HepG2 (cell line): Measurements from ENCODE around the gene PARP14. TPM values are rescaled to one million over a fixed set of nuclear protein-coding genes. Genes with fewer than 3 reads are reported as not detected.
"Not testable (repeated sequence)": the region's sequence is repeated elsewhere in the genome, so short reads cannot be mapped to it uniquely, and the experiment has no call there.

Experiments
- ATAC-seq: fragments of 200-7000 bp; cut with Tn5 transposase; 3 replicates; pipeline ENCODE4 v1.9.1; 2020; ENCODE audit warnings: mild to moderate bottlenecking, moderate library complexity
- BruUV-seq: library from RNA; stranded (reverse); fragments of 400-500 nt; replicated peaks from 2 replicates; lab custom pipeline; 2021; lab: Mats Ljungman, UMichigan
- CTCF ChIA-PET: fragments of 300-600 bp; formaldehyde crosslinking; extraction: SDS; loops from one replicate; lab custom pipeline; 2021; ENCODE audit warnings: low total read pairs, inconsistent platforms, low intra/inter-chr PET ratio; lab: Yijun Ruan, JAX
- POLR2A ChIA-PET: fragments of 350-600 bp; sonication (Branson Sonifier 250); formaldehyde crosslinking; loops from one replicate; lab custom pipeline; 2020; ENCODE audit warnings: antibody characterized with exemption, inconsistent platforms; lab: Yijun Ruan, JAX
- DNase-seq: peaks from one replicate; pipeline ENCODE4 v3.0.0-alpha.2; 2015; ENCODE audit warnings: low spot score
- FAIRE-seq: peaks from 3 replicates; lab custom pipeline; 2011; peaks lifted over from hg19 to GRCh38; lab: Jason Lieb, UNC
- H2AFZ ChIP-seq: one replicate; pipeline ENCODE4 v1.6.1; 2011; ENCODE audit warnings: low read length, inconsistent platforms
- H3K27ac ChIP-seq: fragments of 300-600 bp; 3 replicates; pipeline ENCODE4 v1.8.0; 2011; ENCODE audit warnings: mixed run types, mild to moderate bottlenecking, mixed read lengths, low read length, inconsistent platforms; ENCODE audit not compliant: insufficient read depth; ENCODE audit errors: extremely low read length
- H3K27me3 ChIP-seq, 2 experiments: fragments of 200-600 bp in 1 of 2; 2 replicates in 1 of 2; 3 replicates in 1 of 2; pipeline versions ENCODE4 v1.6.0 to v1.8.0; 2011; ENCODE audit warnings: low read length in 2 of 2, mild to moderate bottlenecking in 2 of 2, moderate library complexity in 2 of 2, inconsistent platforms in 1 of 2; ENCODE audit not compliant: insufficient read depth in 2 of 2, control insufficient read depth in 1 of 2
- H3K36me3 ChIP-seq, 2 experiments: fragments of 200-600 bp in 1 of 2; replicated peaks in 1 of 2; 2 replicates in 1 of 2; 3 replicates in 1 of 2; pipeline versions ENCODE4 v1.5.1 to v1.8.0; 2011; ENCODE audit warnings: low read length in 2 of 2, inconsistent platforms in 1 of 2; ENCODE audit not compliant: insufficient read depth in 2 of 2, control insufficient read depth in 1 of 2
- H3K4me1 ChIP-seq: 2 replicates; pipeline ENCODE4 v1.5.1; 2012; ENCODE audit warnings: low read length, inconsistent platforms; ENCODE audit not compliant: insufficient read depth
- H3K4me2 ChIP-seq: 2 replicates; pipeline ENCODE4 v1.6.0; 2011; ENCODE audit warnings: low read depth, low read length, inconsistent platforms
- H3K4me3 ChIP-seq, 3 experiments: fragments of 200-600 bp in 1 of 3; sonication (generic), shearing (Covaris generic) in 1 of 3; replicated peaks in 1 of 3; 2 replicates each; pipeline ENCODE4 v1.5.1; 2011 to 2016; ENCODE audit warnings: low read length in 3 of 3, inconsistent platforms in 2 of 3, low read depth in 2 of 3, mild to moderate bottlenecking in 2 of 3, control low read depth in 1 of 3, mixed read lengths in 1 of 3; ENCODE audit not compliant: insufficient read depth in 1 of 3
- H3K79me2 ChIP-seq: one replicate; pipeline ENCODE4 v1.6.1; 2011; ENCODE audit warnings: low read length, inconsistent platforms; ENCODE audit not compliant: insufficient read depth
- H3K9ac ChIP-seq: 2 replicates; pipeline ENCODE4 v1.6.0; 2011; ENCODE audit warnings: mild to moderate bottlenecking, low read depth, low read length, inconsistent platforms; ENCODE audit not compliant: insufficient read depth
- H3K9me3 ChIP-seq: 2 replicates; pipeline ENCODE4 v1.5.1; 2012; ENCODE audit warnings: mild to moderate bottlenecking, low read length
- H4K20me1 ChIP-seq: 2 replicates; pipeline ENCODE4 v1.6.0; 2011; ENCODE audit warnings: inconsistent platforms, mild to moderate bottlenecking, low read length, moderate library complexity; ENCODE audit not compliant: insufficient read depth
- CREM ChIP-seq, 2 experiments: sonication (generic) in 1 of 2; formaldehyde crosslinking in 1 of 2; IDR thresholded peaks; 2 replicates each; pipeline versions ENCODE4 v1.4.0 to v1.6.1; 2016 to 2020; ENCODE audit warnings: antibody characterized with exemption in 1 of 2, mild to moderate bottlenecking in 1 of 2, missing genetic modification reagents in 1 of 2
- NPAS2 ChIP-seq: sonication (generic); formaldehyde crosslinking; IDR thresholded peaks from 2 replicates; pipeline ENCODE4 v1.8.0; 2022; ENCODE audit warnings: mild to moderate bottlenecking, missing genetic modification reagents, borderline replicate concordance
- ZNF598 ChIP-seq: sonication (generic); formaldehyde crosslinking; IDR thresholded peaks from 2 replicates; pipeline ENCODE4 v1.5.1; 2020; ENCODE audit warnings: mild to moderate bottlenecking, missing genetic modification reagents, borderline replicate concordance
- WGBS: methylation state at CpG from one replicate; pipeline ENCODE4 v1.1.6; 2017; ENCODE audit warnings: low lambda C conversion rate; 5-methylcytosine and 5-hydroxymethylcytosine counted together
- in situ Hi-C: cut with HindIII; loops from 2 replicates; pipeline ENCODE4 v1.10.0; 2017; ENCODE audit warnings: low pct_unique_long_range_greater_than_20kb; ENCODE audit not compliant: extremely low pct_ligation_motif_present
- intact Hi-C: fragments of 100-400 bp; cut with micrococcal nuclease; formaldehyde crosslinking; loops from one replicate; pipeline ENCODE4 v1.10.0; 2022; ENCODE audit not compliant: unreplicated experiment
- polyA plus RNA-seq, 8 experiments: library from polyadenylated mRNA; depleted of rRNA in 3 of 8; stranded (reverse) in 7 of 8; unstranded in 1 of 8; fragments of >200 nt; fragmentation: Illumina TruSeq in 4 of 8; extraction: Trizol in 4 of 8; gene quantifications; 2 replicates each; pipeline versions ENCODE4 v1.2.1 to v1.2.3, GENCODE V29; 2011 to 2016; ENCODE audit warnings: low read depth in 4 of 8, missing spikeins in 1 of 8, mixed read lengths in 1 of 8; ENCODE audit not compliant: insufficient read depth in 1 of 8
- total RNA-seq, 5 experiments: library from RNA; depleted of rRNA; stranded (reverse); fragments of >200 nt; fragmentation: Illumina TruSeq; extraction: Trizol; gene quantifications; 2 replicates each; pipeline ENCODE4 v1.2.3, GENCODE V29; 2016; ENCODE audit warnings: low read depth in 1 of 5

The PARP14 gene
- total and polyA plus RNA-seq, 2 of the 13 experiments (the other 11 are each of a cell fraction or from before 2014, with no cell fraction given): 9.0 to 19.1 TPM

- TF ChIP-seq ZNF598 (CRISPR knock-in tag): no peak
- TF ChIP-seq NPAS2: no peak
- TF ChIP-seq, all 625 proteins: peak for 0
Measured at GRCh38 chr3:122745369-122746021, 64.9 kb downstream of the PARP14 start (continued).

GRCh38 chr3:122747295-122747694 is 66.7 kb downstream of the PARP14 start:
- ATAC-seq, H3K9me3 ChIP-seq, H3K4me2 ChIP-seq, H3K27me3 ChIP-seq, H3K4me3 ChIP-seq, intact Hi-C loops, H2AFZ ChIP-seq, H3K36me3 ChIP-seq, DNase-seq, in situ Hi-C loops, POLR2A ChIA-PET, H4K20me1 ChIP-seq, CTCF ChIA-PET, BruUV-seq, H3K79me2 ChIP-seq, H3K9ac ChIP-seq, FAIRE-seq, H3K4me1 ChIP-seq, H3K27ac ChIP-seq: not testable (repeated sequence)
- 88% methylated on average over 7 of the region's 35 CpGs for WGBS

DNA sequence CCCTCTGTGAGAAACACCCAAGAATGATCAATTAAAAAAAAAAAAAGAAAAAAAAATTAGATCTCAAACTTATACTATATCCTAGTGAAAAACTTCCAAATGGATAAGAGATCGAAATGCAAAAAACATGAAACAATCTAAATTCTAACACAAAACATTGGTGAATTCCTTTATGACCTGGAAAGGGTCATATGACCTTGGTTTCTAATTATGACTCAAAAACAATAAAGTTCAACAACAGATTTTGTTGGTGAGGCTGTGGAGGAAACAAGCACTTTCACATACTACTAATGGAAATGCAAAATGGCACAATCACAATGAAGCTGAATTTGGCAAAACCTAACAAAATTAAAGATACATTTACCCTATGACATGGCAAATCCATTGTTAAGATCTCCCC is 67.7 kb downstream of the PARP14 start:
- Histone ChIP-seq H3K27me3 (no peaks in the 10 kb centered on the region), H3K4me3 (no peak overlapping the region), H3K79me2 (no peaks in the 10 kb centered on the region)
- CTCF ChIA-PET: no interaction called here
- TF ChIP-seq CREM (IDR thresholded peaks at IDR 0.05) (no peak), CREM (CRISPR knock-in tag; IDR thresholded peaks at IDR 0.05) (no peak)
- TF ChIP-seq, all 625 proteins: peak for 0
- intact Hi-C loops (no loop called here), in situ Hi-C loops (no loop called here)
- Histone ChIP-seq H3K9ac (no peak overlapping the region), H3K4me1 (no peaks in the 10 kb centered on the region), H3K9me3 (no peaks in the 10 kb centered on the region), H3K27ac (no peak overlapping the region), H2AFZ (no peak overlapping the region), H4K20me1 (no peaks in the 10 kb centered on the region), H3K36me3 (no peaks in the 10 kb centered on the region), H3K4me2 (no peak overlapping the region)
- ATAC-seq (no peak), DNase-seq (no peak), FAIRE-seq (no peak)
- POLR2A ChIA-PET: no interaction called here
- 95% methylated on average over 1 of the region's 1 CpG for WGBS
- BruUV-seq: no TSS peak
